Fibroblast of lung (primary cell): Measurements from ENCODE around the gene GIGYF2.

ENCODE experiments used
- EZH2 ChIP-seq: IDR thresholded peaks from 2 replicates; pipeline ENCODE4 v1.5.1; 2012; ENCODE audit warnings: low read length, control low read depth, mild to moderate bottlenecking; ENCODE audit errors: missing control alignments
- TF ChIP-seq, protein P1 (sequence below), 2 donors: IDR thresholded peaks in 1 of 2; conservative IDR thresholded peaks in 1 of 2; 1 replicate in 1 of 2; 2 replicates in 1 of 2; pipeline ENCODE4 v1.5.1; 2011 to 2012; ENCODE audit warnings: low read length in 2 of 2, control low read depth in 1 of 2, inconsistent platforms in 1 of 2, low read depth in 1 of 2, mild to moderate bottlenecking in 1 of 2

DNA sequence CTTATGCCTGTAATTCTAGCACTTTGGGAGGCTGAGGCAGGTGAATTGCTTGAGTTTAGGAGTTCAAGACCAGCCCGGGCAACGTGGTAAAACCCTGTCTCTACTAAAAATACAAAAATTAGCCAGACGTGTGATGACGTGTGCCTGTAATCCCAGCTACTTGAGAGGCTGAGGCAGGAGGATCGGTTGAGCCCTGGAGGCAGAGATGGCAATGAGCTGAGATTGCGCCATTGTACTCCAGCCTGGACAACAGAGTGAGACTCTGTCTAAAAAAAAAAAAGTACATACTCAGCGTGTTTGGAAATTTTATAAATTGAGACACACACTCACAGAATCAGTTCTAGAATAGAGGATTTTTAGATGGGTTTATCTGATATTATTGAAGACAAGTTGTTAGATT lies 17.1 kb upstream of the GIGYF2 start:
- TF ChIP-seq, protein P1, sequence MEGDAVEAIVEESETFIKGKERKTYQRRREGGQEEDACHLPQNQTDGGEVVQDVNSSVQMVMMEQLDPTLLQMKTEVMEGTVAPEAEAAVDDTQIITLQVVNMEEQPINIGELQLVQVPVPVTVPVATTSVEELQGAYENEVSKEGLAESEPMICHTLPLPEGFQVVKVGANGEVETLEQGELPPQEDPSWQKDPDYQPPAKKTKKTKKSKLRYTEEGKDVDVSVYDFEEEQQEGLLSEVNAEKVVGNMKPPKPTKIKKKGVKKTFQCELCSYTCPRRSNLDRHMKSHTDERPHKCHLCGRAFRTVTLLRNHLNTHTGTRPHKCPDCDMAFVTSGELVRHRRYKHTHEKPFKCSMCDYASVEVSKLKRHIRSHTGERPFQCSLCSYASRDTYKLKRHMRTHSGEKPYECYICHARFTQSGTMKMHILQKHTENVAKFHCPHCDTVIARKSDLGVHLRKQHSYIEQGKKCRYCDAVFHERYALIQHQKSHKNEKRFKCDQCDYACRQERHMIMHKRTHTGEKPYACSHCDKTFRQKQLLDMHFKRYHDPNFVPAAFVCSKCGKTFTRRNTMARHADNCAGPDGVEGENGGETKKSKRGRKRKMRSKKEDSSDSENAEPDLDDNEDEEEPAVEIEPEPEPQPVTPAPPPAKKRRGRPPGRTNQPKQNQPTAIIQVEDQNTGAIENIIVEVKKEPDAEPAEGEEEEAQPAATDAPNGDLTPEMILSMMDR (conservative IDR thresholded peaks at IDR 0.05 in 1 of 2, IDR thresholded peaks at IDR 0.05 in 1 of 2; ENCODE audit: low read depth in 1 of 2, low read length in 2 of 2) = no peak
- TF ChIP-seq EZH2 = no peak
